ENCODE data around the gene TP73. TPM values are rescaled to one million over a fixed set of nuclear protein-coding genes. Genes with fewer than 3 reads are reported as not detected.

The TP73 gene
- polyA plus RNA-seq, 3 donors: 0.70 to 1.1 (median 0.78) TPM

DNA sequence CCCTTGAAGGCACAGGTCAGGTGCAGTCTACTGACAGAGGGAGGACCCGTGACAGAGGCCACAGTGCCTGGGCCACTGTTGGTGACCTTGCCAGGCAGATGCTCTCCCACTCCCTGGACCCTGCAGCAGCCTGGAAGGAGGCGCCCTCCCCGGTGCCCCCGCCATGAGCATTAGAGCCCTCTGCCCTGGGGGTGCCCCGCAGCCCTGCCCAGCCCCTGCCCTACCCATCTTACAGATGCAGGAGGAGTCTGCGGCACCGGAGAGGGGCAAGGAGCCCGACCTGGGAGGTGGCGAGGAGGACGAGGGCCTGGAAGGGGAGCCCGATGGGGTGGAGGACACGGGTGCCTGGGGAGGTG, 110.5 kb downstream of the TP73 start:
- DNase-seq: no peak

DNA sequence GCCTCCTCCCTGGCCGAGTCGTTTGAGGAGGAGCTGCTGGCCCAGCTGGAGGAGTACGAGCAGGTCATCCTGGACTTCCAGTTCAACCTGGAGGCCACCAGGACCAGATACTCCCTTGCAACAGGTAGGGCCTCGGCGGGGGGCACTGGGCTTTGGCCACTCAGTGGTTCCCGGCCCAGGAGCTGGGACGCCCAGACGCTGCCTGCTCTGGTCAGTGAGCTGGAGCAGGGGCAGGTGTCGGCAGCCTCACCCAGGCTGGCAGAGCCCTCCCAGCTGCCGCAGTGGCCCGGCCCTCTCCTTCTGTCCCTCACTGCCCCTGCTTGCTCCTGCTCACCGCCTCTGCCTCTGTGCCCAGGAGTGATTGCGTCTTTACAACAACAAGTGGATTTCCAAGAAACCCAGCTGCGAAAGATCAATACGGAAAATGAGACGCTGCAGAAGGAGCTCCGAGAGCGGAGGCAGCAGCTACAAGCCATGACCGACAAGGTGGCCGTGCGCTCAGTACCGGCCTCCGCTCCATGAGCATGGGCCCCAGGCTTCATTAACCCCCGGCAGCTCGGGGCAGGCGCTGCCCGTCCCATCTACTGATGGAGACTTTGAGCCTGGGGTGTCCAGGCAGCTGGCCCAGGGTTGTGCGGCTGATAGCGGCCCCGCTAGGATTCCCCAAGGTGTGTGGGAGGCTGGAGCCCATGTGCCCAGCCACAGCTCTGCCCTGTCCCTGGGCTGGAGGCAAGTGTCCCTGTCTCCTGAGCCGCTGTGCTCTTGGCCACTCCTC, 111.2 kb downstream of the TP73 start:
- no peak for DNase-seq

DNA sequence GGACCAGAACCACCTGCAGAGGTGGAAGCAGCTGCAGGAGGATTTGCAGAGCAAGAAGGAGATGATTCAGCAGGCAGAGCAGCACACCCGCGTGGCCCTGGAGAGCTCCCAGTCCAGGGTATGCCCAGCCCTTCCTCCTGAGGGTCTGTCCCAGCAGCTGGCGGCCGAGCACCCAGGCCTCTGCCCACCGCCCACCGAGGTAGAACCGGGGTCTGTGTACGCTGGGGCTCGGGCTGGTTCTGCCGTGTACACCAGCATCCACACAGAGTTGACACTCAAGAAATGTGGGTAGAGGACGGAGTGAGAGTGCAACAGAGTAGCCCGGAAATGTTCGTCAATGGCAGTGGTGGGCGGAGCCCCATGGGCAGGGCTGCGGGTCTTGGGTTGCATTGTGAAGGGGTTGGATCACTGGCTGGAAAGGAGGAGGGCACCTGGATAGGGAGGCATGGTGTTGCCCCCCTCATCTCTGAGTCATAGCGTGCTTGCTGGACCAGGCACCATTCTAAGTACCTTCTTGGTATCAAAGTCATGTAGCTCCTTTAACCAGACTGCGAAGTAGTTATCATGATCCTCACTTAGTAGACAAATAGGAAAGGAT, 115.1 kb downstream of the TP73 start:
- no peak for DNase-seq

DNA sequence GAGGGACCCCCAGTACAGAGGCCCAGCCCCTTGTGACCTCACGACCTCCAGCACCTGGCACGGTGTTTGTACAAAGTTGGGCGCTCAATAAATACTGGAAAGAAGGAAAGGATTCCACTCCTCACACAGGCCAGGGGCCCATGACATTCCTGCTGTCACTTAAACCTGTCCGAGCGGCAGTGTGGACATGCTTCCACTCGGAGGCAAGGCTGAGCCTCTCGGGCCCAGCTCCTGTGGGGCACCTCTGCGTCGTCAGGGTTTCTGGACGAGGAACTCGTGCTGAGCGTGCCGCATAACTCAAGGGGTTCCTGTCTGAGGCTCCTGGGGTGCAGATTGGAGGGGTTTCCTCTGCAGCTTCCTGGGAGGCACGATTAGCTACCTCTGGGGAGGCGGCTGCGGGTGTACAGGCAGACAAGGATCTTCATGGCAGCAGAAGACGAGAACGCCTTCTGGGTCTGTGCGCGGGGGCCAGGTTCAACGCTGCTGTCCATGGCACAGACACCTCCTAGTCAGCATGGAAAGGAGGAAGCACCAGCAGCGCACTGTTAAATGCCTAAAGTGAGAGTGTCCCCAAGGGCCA, 116.6 kb downstream of the TP73 start:
- DNase-seq: no peak

DNA sequence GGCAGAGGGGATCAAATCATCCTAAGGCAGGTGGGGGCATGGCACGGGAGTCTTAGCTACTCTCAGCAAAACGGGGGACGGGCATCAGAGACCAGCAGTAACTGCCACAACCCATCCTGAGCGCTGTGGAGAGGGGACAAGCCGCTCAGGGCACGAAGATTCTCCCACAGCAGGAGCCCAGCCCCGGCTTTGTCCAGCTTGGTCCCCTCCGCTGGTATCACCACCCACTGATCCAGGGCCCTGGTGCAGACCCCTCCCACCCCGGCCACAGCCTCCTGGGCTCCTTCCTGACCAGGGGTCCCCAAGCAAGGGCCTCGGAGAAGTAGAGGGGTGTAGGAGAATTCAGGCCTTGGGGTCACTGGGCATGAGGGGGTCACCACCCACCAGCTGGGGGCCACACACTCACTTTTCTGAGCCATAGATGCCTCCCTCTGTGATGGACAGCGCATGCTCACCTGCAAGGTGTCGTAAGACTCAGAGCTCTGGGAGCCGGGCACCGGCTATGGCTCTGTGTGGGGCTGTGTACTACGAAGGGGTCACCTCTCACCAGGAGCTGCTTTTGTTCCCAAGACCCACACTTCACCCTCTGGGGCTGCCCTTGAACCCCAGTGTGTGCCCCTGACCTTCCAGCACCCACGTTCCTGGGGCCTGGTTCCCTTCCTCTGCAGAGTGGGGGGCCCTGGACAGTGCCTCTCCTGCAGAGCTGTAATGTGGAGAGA, 117.9 kb downstream of the TP73 start:
- no peak for DNase-seq

DNA sequence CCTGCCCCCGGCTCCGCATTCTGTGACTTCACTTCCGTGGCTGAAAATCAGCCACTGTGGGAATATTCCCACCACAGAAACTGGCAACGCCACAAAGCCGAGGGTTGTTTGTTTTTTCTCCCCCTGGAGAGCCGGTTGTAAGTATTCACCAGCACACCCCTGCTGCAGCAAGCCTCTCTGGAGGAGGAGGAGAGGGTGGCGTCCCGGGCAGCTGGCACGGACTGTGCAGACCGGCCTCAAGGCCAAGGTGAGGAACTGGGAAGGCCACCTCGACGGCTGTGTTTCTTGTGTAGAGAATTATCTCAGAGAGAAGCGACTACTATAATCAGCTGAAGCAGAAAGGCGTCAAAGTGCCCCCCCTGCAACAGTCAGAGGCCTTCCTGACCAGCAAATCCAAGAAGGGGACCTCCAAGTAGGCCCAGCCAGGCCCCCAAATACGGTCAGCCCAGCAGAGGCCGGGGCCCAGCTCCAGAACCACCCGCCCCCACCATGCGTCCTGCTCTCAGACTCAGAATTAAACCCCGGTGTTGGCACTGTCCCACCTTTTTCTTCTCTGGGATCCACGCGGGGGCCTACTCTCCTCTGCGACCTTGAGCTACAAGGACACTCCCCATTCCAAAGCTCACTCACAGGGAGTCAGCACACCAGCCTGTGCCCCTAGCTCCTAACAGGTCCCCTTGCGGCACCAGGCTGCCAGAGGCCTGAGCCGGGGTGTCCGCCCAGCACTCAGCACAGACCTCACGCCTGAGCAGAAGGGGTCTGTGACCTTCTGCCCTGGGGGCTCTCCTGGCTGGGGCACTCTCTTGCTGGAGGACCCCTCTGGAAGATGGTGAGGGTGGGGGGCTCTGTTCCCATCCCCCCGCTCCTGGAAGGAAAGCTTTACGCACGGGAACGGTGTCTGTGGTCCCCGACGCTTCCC, 119.1 kb downstream of the TP73 start:
- DNase-seq: no peak

DNA sequence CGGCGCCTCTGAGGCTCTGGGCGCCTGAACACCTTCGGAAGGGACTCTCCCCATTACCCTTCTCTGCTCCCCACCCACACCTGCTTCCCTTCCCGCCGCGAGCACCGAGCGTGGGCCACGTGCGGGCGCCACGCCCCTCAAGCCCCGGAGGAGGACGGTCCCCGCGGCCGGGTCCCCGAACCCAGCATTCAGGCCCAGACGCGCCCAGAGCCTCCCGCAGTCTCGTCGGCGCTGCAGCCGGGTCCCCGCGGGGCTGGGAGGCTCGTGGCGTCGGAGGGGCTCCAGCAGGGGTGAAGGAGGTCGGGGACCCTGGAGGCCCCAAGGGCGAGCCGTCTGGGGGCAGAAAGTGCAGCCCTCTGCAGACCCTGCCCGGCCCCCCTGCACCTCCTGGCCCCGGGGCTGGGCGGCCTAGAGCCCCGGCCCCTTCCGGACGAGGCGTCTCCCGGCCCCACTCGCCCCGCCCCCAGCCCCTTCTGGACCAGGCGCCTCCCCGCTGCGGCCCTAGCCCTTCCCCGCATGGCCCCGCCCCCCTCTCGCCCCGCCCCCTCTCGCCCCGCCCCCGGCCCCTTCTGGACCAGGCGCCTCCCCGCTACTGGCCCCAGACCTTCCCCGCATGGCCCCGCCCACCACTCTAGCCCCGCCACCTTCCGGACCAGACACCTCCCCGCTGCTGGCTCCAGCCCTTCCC, 119.9 kb downstream of the TP73 start:
- peak; percentile 87 for DNase-seq

DNA sequence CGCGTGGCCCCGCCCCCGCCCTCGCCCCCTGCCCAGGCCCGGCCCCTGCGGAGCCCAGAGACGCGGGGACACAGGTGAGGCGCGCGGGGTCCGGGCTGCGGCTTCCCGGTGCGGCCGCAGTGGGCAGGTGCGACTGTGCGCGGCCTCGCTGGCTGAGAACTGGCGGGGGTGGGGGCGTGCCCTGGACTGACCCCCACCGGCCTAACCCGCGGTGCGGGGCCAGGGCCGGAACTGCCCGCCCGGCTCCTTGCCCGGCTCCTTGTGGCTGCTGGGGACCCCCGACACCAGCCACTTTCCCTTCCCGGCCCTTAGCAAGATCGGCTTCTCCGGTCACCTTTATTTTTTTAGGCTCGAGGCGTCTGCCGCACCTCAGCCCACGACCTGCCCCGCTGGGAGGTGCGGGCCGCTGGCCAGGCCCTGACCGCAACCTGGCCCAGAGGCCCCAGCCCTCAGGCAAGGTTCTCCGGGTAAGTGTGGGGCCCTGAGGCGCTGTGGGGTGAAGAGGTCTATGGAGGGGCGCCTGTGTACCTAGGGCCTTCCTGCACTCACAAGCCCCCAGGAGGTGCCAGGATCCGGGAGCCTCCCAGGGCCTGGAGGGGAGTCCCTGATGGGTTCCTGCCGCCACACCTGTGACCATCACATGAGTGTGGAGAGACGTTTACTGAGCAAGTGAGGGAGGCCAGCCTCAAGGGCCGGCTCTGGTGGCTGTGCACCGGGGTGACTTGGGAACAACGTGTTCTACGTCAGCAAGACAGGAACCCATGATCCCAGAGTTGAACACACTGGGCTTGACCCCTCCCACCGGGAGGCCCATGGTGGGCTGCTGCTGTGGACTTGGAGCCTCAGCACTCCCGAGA, 120.6 kb downstream of the TP73 start, which contains the start of gene SMIM1:
TSS of gene SMIM1 (plus strand) at position 35 of the 857 bp plus-strand sequence. CDS start 2,625 bp downstream, outside the sequence.
- DNase-seq: no peak

DNA sequence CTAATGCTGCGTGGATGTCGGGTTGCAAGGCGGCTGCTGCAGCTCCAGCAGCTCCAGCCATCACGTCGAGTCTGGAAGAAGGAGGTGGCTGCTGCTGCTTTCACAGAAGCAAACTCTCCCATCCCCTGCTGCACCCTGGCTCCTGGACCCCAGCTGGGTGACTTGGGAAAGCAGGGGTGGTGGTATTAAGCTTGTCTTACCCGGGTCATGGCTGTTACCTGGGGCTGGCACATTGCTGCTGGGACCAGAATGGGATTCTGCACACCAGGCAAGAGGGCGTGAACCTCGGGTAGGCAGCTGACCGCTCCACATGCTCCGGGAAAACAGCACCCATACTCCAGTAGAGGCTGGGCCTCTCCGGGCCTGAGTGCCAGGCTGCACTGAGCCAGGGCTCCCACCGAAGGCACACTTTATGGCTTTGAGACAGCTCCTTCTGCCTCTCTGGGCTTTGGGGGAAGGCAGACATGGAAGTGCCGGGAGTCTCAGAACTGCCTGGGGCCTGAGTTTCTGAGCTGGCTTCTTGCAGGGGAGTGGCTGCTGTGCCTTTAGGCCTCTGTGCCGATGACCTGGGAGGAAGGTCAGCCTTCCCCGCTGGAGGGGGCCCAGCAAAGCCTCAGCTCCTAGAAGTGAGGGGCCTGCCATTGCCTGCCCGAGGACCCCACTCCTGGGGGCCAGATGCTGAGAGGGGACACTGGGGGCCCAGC, 121.4 kb downstream of the TP73 start:
- no peak for DNase-seq

DNA sequence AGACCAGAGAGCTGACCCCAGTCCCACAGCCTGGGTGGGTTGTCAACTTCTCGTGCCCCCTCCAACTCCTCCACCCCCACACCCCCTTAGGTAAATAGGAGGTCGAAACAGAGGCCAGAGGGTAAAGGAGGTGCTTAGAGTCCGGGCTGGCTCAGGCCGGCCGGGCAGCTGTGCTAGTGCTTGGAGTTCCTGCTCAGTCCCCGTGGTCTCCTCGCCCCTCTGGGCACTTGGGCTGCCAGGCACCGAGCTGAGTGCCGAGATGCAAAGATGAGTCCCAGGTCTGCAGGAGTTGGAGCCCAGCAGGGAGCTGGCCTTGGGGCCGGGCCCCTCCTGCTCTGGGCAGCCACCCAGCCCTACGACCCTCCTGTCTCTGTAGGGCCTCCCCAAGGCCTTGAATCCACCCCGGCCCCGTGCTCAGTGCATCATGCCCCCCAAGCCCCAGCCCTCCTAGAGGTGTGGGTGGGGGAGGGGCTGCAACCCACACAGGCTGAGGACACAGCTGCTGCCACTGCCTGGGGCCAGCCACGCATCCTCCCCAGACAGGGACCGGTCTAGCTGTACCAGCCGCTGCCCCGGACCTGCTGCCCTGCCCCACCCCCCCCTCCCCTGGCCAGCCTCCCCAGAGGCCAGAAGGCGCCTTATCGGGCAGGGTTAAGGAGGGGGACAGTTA, 122.1 kb downstream of the TP73 start:
- DNase-seq: no peak

DNA sequence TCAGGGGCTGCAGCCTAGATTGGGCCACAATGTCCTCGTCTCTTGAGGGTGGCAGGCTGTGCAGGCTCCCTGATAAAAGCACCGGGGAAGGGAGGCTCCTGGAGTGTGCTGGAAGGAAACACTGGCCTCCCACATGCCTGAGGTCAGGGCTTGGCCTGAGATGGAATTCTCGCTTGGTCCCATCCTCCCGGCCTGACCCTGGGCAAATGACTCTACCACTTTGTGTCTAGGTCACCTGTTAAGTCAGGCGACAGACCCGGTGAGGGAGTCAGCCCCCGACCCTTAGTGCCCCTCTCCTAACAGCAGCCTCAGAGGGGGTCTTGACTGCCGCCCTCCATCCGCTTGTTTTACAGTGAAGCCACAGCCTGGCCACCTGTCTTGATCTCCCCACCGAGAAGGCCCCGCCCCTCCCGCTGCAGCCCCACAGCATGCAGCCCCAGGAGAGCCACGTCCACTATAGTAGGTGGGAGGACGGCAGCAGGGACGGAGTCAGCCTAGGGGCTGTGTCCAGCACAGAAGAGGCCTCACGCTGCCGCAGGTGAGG, 122.7 kb downstream of the TP73 start:
- no peak for DNase-seq

DNA sequence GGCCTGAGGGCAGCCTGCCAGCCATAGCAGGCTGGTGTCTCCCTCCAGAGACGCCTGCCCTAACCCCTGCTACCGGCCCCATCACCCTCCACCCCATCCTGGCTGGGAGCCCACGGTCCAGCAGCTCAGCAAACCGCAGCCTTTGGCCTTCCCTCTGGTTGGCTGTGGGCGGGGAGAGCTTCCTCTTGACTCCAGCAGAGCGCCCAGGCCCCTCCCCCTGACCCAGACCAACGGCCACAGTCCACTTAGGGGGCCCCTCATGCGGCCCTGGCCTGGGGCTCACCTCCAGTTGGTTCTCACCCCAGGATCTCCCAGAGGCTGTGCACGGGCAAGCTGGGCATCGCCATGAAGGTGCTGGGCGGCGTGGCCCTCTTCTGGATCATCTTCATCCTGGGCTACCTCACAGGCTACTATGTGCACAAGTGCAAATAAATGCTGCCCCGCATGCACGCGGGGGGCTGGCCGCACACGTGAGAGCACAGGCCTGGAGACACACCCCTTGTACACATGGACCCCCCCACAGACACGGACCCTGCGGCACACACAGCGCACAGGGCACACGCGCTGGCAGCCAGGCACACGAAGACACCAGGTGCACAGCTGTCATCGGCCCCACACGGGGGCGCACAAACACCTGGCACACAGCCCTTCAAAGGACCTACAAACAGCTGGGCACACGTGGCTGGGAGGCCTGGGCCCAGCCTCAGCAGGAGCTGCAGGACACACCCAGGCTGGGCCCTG, 123.3 kb downstream of the TP73 start:
- peak; percentile 72 for DNase-seq

DNA sequence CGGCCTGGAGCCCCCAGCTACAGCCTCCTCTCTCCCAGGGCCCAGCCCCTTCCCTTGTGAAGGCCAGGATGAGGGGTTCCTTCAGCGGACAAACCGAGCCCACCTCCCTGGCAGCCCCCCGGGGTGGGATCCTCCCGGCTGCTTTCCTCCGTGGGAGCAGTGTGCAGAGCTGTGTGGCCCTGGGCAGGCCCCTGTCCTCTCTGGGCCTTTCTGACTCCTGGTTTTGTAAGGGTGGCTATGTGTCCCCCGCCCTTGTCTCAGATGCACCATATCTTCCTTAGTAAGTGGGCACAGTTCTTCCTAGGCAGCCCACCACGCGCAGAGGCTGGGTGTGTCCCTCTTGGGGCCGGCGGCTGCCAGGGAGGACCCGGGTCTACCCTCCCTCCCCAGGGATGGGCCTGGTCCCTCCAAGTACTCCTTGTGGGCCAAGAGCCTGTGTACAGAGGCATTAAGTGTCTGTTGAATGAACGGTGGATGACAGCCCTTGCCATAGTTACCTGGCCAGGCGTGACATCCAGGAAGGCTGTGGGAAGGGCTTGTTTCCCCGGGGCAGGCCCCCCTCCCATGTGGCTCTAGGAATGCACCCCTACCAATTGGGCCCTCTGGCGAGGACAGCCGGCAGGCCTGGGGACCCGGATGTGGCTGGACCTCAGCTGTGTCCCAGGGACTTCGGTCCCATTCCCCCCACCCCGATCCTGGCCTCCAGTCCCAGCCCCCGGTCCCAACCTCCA, 124.1 kb downstream of the TP73 start:
- no peak for DNase-seq

DNA sequence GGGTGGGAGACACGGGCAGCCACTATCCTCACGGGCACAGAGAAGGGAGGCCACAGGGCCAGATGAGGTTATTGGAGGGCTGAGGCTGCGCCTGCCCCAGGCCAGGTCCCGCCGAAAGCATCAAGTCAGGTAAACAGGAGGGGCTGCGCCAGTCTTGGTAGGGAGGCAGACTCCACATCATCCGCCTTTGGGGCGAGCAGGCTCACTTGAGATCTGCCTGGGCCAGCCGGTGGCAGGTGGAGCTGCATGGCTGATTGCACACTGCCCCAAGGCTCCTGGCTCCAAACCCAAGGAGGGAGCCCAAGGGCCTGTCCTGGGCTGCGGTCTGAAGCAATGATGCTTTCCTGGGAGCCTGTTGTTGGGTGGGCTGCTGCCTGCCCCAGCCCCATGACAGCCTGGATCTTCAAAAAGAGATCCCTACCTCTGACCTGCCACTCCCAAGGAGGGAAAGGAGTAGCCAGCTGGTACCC, 124.8 kb downstream of the TP73 start:
- DNase-seq: no peak

DNA sequence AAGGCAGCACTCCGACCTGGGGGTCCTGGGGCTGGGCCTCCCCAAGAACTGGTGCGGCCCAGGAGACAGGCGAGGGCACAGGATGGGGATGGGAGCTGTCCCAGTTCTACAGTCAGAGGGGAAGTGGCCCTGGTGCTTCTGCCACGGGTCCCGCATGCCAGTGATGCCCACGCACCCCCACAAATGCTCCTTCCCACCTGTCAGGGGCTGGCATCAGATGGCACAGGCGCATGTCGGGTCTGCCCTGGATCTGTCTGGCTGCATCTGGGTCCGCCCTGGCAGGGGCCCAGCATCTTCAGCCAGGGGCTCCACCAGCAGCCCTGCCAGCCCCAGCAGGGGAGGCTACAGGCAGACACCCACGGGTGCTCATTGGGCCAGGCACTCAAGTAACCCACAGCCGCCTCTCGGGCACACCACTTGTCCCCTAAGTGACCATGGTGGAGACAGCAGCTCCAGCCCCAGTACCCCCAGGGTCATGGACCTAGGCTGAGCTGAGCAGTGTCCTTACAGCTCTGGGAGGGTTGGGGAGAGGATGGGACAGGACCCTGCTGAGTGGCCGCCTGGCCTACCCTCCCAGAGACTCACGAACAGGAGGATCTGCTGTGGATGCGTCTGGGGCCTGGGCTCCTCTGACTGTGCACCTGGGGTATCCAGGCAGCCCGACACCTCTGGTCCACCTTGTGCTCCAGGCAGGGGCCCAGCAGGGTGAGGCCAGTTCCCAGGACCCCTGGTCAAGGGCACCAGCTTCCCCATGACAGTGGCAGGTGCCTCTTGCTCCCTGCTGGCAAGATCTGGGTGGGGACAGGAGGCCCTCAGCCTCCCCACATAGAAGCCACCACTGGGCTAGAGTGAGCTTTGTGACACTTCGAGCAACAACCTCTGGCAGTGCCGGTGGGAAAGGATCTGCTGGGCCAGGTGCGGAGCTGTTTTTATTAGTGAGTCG, 125.6 kb downstream of the TP73 start:
- DNase-seq: no peak

Measured in renal pelvis (tissue), 4 donors.